Measurements from ENCODE around the gene CCL11. TPM values are rescaled to one million over a fixed set of nuclear protein-coding genes. Genes with fewer than 3 reads are reported as not detected.
A peak's percentile ranks its signal among the peaks of the same experiment; 100 is the strongest.

Gene CCL11
- total RNA-seq, 1 donor from 2014 or later = not detected

- DNase-seq (ENCODE audit: low read depth, low spot score) = peak; percentile 57
Observed at GRCh38 chr17:34257299-34257985, 28.1 kb upstream of the CCL11 start.

DNA sequence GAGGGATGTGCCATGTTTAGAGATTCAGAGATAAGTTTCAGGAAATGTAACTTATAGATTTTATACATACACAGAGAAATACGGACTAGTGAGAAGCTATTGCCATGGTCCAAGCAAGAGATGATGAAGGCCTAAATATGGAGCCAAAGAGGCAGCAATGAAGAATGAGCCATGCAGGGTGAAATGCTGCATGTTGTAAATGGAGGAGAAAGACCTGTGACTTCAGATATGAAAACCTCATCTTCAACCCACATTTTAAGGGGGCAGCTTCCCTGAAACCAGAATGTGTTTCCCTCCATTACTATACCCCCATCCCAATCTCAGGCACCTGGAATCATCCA is 27.6 kb upstream of the CCL11 start:
- DNase-seq (ENCODE audit: low read depth, low spot score) = no peak

DNA sequence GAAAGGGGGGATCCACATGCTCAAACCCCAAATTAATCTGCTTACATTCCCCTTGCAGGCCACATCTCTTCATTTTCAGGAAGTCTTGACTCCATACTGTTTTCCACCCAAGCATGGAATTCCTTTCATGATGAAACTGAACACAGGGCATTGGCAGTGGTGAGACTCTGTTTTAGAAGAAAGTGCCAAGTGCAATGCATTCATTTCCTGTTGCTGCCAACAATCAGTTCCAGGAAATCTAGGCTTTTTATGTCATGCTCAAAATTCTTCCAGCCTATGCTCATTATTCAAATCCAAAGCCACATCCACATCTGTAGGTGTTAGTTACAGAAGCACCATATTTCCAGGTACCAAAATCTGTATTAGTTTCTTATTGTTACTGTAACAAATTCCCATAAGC is 26.4 kb upstream of the CCL11 start:
- peak; percentile 69 for DNase-seq (ENCODE audit: low read depth, low spot score)

DNA sequence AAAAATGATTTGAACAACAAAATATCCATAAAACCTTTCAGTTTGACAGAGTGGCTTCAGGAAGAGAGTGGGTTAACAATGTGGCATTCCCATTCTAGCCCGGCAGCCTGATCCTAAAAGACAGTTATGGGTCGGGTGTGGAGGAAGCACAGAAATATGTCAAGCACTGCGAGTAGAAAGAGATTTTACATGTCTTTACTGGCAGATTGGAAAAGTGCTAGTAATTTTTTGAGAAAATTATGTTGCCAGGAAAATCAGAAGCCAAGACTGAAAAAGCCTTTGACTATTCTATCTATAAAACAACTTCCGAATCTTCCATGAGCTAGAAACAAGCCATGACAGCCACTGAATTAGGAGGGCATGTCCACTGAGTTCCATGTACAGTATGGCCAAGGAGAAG is 24.7 kb upstream of the CCL11 start:
- no peak for DNase-seq (ENCODE audit: low read depth, low spot score)

DNA sequence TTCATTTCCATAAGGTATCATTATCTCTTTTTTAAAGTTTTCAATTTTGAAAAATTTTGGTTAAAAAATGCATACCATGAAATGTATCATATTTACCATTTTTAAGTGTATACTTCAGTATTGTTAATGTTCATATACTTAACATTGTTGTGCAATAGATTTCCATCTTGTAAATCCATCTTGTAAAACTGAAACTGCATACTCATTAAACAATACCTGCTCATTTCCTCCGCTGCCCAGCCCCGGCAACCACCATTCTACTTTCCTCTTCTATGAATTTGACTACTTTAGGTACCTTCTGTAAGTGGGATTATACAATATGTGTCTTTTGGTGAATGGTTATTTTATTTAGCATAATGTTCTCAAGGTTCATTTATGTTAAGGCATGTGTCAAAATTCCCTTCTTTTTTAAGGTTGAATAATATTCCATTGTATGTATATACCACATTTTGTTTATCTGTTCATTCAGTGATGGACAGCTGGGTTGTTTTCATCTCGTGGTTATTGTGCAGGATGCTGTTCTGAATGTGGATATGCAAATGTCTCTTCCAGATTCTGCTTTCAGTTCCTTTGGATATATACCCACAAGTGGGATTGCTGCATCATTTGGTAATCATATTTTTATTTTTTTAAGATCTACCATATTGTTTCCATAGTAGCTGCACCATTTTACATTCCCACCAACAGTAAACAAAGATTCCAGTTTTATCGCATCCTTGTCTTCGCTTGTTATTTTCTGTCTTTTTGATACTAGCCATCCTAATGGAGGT is 23.8 kb upstream of the CCL11 start:
- DNase-seq (ENCODE audit: low read depth, low spot score) = no peak

- DNase-seq (ENCODE audit: low read depth, low spot score) = no peak
Observed at GRCh38 chr17:34265711-34266110, 19.8 kb upstream of the CCL11 start.

DNA sequence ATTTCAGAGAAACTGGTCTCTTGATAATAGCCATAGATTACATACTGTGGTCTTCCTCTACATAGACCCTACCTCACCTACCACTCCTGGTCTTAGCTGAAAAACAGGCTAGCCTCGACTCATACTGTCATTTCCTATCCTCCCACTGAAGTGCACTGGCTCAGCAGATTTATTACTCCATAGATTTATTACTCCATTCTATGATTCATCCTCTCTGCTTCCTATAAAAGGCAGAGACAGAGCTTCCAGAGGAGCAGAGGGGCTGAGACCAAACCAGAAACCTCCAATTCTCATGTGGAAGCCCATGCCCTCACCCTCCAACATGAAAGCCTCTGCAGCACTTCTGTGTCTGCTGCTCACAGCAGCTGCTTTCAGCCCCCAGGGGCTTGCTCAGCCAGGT is 15.6 kb upstream of the CCL11 start, which contains the start of gene CCL7:
CCL7 (plus strand) TSS at position 253 of the 400 bp plus-strand sequence; CDS start at position 323, 70 bp downstream.
- no peak for DNase-seq (ENCODE audit: low read depth, low spot score)

GRCh38 chr17:34275881-34276280 is 9.7 kb upstream of the CCL11 start:
- DNase-seq (ENCODE audit: low read depth, low spot score) = peak; percentile 59

DNA sequence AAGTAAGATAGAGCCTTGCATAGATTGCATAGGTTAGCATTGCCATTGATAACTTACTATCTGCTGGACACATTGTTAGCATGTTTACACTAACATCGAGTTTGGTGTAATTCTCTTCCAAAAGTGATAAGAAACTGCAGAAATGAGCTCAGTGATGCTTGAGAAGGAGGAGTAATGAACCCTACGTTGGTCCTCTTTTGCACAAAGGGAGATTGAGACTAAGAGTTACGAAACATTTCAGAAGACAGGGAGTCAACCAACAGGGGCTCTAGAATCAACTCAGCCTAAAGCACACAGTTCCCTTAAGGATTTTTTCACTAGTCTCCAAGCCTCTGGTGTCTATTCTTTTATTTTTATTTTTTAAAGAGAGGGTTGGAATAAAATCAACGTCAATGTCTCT is 8.7 kb upstream of the CCL11 start:
- no peak for DNase-seq (ENCODE audit: low read depth, low spot score)

GRCh38 chr17:34283571-34283970 is 2.0 kb upstream of the CCL11 start:
- no peak for DNase-seq (ENCODE audit: low read depth, low spot score)

DNA sequence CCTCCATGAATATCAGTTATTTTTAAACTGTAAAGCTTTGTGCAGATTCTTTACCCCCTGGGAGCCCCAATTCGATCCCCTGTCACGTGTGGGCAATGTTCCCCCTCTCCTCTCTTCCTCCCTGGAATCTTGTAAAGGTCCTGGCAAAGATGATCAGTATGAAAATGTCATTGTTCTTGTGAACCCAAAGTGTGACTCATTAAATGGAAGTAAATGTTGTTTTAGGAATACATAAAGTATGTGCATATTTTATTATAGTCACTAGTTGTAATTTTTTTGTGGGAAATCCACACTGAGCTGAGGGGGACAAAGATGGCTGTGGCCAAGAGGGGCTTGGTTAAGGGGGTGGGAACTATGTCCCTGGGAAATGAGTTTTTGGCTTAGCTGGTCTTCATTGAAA is 2.3 kb downstream of the CCL11 start:
- no peak for DNase-seq (ENCODE audit: low read depth, low spot score)

- DNase-seq (ENCODE audit: low read depth, low spot score) = no peak
Observed at GRCh38 chr17:34290586-34290985, 5.0 kb downstream of the CCL11 start.

GRCh38 chr17:34291721-34292348 is 6.3 kb downstream of the CCL11 start:
- no peak for DNase-seq (ENCODE audit: low read depth, low spot score)

- no peak for DNase-seq (ENCODE audit: low read depth, low spot score)
Observed at GRCh38 chr17:34299027-34299426, 13.5 kb downstream of the CCL11 start.

DNA sequence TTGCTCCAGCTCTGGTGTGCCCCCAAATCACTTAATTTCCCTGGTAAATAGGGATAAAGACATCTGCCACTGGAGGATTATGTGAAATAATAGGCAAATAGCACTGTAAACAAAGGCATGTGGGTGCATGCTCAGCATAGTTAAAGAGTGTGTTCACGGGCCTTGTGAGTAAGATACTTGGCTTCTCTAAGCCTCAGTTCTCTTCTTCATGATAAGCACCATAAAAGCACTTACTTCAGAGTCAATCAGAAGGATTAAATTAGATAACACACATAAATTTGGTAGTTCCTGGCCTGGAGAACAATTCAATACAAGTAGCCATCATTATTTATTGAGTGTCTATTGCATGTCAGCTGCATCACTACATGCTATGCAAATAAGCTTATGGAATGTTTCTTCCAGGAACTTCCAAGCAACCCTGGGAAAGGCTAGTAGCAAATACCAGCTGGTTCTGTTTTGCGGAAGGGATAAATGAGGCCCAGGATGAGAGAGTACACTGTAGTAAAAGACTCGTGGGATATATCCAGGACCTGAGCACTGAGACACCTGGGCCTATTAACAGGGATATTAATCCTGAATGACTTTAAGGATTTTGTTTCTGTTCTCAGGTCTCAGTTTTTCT is 14.5 kb downstream of the CCL11 start:
- DNase-seq (ENCODE audit: low read depth, low spot score) = no peak

DNA sequence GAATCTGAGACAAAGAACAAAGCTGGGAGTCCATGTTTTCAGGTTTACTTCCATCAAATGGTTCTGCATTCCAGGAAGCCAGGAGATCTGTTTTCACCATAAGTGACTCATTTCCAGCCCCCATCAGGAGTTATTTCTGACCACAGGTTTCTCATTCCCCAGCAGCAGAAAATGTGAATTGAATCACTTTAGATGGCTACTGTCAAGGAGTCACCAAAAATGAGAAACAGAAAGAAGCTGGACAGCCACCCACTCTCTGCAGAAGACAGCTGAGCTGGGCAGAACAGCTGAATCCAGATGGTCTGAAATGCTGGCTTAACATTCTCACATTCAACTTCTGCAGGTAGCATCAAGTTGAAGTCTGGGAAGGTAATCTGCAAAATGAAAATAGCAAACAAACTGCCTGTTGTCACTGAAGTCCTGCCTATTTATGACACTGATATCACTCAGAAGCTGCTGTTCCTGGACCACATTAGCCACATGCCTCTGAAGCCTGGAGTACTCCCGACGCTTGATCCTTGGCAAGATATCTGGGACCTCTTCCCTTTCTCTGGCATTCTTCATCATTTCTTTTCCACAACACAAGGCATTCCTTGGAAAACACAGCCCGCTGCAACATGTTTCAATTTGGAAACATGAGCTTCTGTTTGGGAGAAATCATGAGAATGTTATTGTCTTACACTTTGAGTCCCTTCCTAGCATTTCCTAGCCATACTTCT is 15.3 kb downstream of the CCL11 start:
- no peak for DNase-seq (ENCODE audit: low read depth, low spot score)

DNA sequence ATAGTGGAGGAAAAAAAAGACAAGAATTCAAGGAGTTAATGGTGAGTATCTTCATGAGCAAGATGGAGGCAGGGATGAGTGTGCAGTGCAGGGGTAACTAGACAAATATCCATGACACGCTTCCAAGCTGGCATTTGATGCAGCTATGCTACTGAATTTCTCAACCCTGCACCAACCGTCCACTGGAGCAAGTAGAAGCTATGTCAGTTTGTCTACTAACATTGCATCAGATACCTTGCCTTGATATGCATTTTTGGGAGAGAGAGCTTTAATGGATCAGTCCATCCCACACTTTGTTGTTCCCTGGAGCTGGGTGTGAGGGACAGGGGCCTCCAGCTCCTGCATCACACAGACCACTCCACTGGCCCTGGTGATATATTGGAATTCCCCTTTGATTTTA is 16.4 kb downstream of the CCL11 start:
- no peak for DNase-seq (ENCODE audit: low read depth, low spot score)

DNA sequence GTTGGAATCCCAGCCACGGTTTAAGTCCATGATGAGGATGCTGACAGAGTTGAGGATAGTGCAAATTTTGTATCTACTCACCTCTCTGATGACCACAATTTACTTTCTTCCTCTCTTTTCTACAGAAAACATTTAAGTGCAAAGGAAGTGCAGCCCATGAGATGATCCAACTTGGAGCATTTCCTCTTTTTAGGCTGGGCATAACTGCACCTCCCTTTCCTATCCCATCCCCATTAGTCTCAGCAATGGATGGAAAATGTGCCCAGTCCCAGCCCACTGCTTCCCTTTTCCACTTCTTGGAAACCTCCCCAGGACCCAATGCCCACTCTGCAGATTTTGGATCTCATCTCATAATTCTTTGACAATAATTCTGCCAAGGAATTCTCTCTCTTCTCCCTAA is 17.1 kb downstream of the CCL11 start:
- no peak for DNase-seq (ENCODE audit: low read depth, low spot score)

- DNase-seq (ENCODE audit: low read depth, low spot score) = no peak
Observed at GRCh38 chr17:34303606-34304005, 18.1 kb downstream of the CCL11 start.

GRCh38 chr17:34305061-34305460 is 19.5 kb downstream of the CCL11 start:
- DNase-seq (ENCODE audit: low read depth, low spot score) = no peak

- no peak for DNase-seq (ENCODE audit: low read depth, low spot score)
Observed at GRCh38 chr17:34305606-34306005, 20.1 kb downstream of the CCL11 start.

- DNase-seq (ENCODE audit: low read depth, low spot score) = peak; percentile 30
Observed at GRCh38 chr17:34306466-34306865, 20.9 kb downstream of the CCL11 start.

Data from pulmonary artery endothelial cell (primary cell).